WTC11 (cell line): ENCODE data around the gene DIP2A. TPM values are rescaled to one million over a fixed set of nuclear protein-coding genes. Genes with fewer than 3 reads are reported as not detected.
A peak's percentile ranks its signal among the peaks of the same experiment; 100 is the strongest.

ENCODE experiments used
- ATAC-seq: fragments of 200-7000 bp; cut with Tn5 transposase; 2 replicates; pipeline ENCODE4 v1.10.0; 2021; ENCODE audit warnings: mild to moderate bottlenecking, moderate library complexity
- CTCF ChIA-PET: fragments of 300-600 bp; sonication (Branson Sonifier 250); formaldehyde crosslinking; loops from one replicate; lab custom pipeline; 2021; ENCODE audit warnings: antibody characterized with exemption; lab: Charles Lee
- POLR2A ChIA-PET: fragments of 350-600 bp; sonication (Branson Sonifier 250); formaldehyde crosslinking; loops from one replicate; lab custom pipeline; 2021; ENCODE audit warnings: antibody characterized with exemption; lab: Charles Lee
- DNase-seq: peaks from one replicate; pipeline ENCODE4 v3.0.0; 2021; ENCODE audit warnings: low spot score
- H3K27ac Mint-ChIP-seq: 2 replicates; pipeline ENCODE4 v1.8.0; 2021; ENCODE audit warnings: mixed read lengths
- H3K27me3 Mint-ChIP-seq: 2 replicates; pipeline ENCODE4 v1.8.0; 2021; ENCODE audit warnings: low read depth, mild to moderate bottlenecking, moderate library complexity, mixed read lengths
- H3K36me3 Mint-ChIP-seq: 2 replicates; pipeline ENCODE4 v1.8.0; 2021; ENCODE audit warnings: mixed read lengths
- H3K4me1 Mint-ChIP-seq: 2 replicates; pipeline ENCODE4 v1.8.0; 2022; ENCODE audit warnings: mixed read lengths
- H3K4me3 Mint-ChIP-seq: 2 replicates; pipeline ENCODE4 v1.8.0; 2021; ENCODE audit warnings: mild to moderate bottlenecking, moderate library complexity, mixed read lengths
- H3K9me3 Mint-ChIP-seq: 2 replicates; pipeline ENCODE4 v1.8.0; 2021; ENCODE audit warnings: mixed read lengths
- AR ChIP-seq: fragments of 250-450 bp; sonication (Bioruptor Pico); IDR thresholded peaks from 2 replicates; pipeline ENCODE4 v1.9.0; 2021; ENCODE audit warnings: mild to moderate bottlenecking
- CREM ChIP-seq: sonication (generic); formaldehyde crosslinking; IDR thresholded peaks from 2 replicates; pipeline ENCODE4 v1.8.1; 2022; ENCODE audit warnings: mild to moderate bottlenecking, missing genetic modification reagents, moderate library complexity
- E2F4 ChIP-seq: sonication (generic); formaldehyde crosslinking; IDR thresholded peaks from 2 replicates; pipeline ENCODE4 v1.8.1; 2022; ENCODE audit warnings: low read depth, mild to moderate bottlenecking, moderate library complexity, missing genetic modification reagents, borderline replicate concordance
- E2F5 ChIP-seq: sonication (generic); formaldehyde crosslinking; IDR thresholded peaks from 2 replicates; pipeline ENCODE4 v1.8.1; 2022; ENCODE audit warnings: mild to moderate bottlenecking, moderate library complexity, missing genetic modification reagents
- ETV6 ChIP-seq: sonication (generic); formaldehyde crosslinking; IDR thresholded peaks from 2 replicates; pipeline ENCODE4 v1.8.1; 2022; ENCODE audit warnings: mild to moderate bottlenecking, missing genetic modification reagents
- FOXP1 ChIP-seq: sonication (generic); formaldehyde crosslinking; IDR thresholded peaks from 2 replicates; pipeline ENCODE4 v1.8.0; 2022; ENCODE audit warnings: missing genetic modification reagents, mild to moderate bottlenecking, moderate library complexity, borderline replicate concordance
- GTF2I ChIP-seq: fragments of 250-450 bp; sonication (Bioruptor Pico); conservative IDR thresholded peaks from 2 replicates; pipeline ENCODE4 v1.4.0; 2021; ENCODE audit warnings: mild to moderate bottlenecking
- JAZF1 ChIP-seq: fragments of 250-450 bp; sonication (Bioruptor Pico); IDR thresholded peaks from 2 replicates; pipeline ENCODE4 v1.9.0; 2021; ENCODE audit warnings: moderate library complexity, mild to moderate bottlenecking, inconsistent platforms
- KAT7 ChIP-seq: sonication (generic); formaldehyde crosslinking; IDR thresholded peaks from 2 replicates; pipeline ENCODE4 v1.8.1; 2023; ENCODE audit warnings: missing genetic modification reagents, mild to moderate bottlenecking, borderline replicate concordance
- NFE2L1 ChIP-seq: sonication (generic); formaldehyde crosslinking; IDR thresholded peaks from 2 replicates; pipeline ENCODE4 v1.8.1; 2023; ENCODE audit warnings: missing genetic modification reagents
- NR3C1 ChIP-seq: sonication (generic); formaldehyde crosslinking; conservative IDR thresholded peaks from 2 replicates; pipeline ENCODE4 v1.8.1; 2023; ENCODE audit warnings: low read depth, mild to moderate bottlenecking, missing genetic modification reagents
- SP1 ChIP-seq: sonication (generic); formaldehyde crosslinking; conservative IDR thresholded peaks from 2 replicates; pipeline ENCODE4 v1.8.1; 2022; ENCODE audit warnings: missing genetic modification reagents
- ZNF232 ChIP-seq: sonication (generic); formaldehyde crosslinking; IDR thresholded peaks from 2 replicates; pipeline ENCODE4 v1.8.0; 2022; ENCODE audit warnings: mild to moderate bottlenecking, missing genetic modification reagents
- ZNF263 ChIP-seq: sonication (generic); formaldehyde crosslinking; IDR thresholded peaks from 2 replicates; pipeline ENCODE4 v1.8.1; 2022; ENCODE audit warnings: low read depth, mild to moderate bottlenecking, moderate library complexity, missing genetic modification reagents
- total RNA-seq: library from RNA; stranded (reverse); gene quantifications from 3 replicates; pipeline ENCODE4 v1.2.3, GENCODE V29; 2021
- TF ChIP-seq, protein P1 (sequence below): sonication (generic); formaldehyde crosslinking; IDR thresholded peaks from 2 replicates; pipeline ENCODE4 v1.8.1; 2023; ENCODE audit warnings: mild to moderate bottlenecking, missing genetic modification reagents
- TF ChIP-seq, protein P2 (sequence below): fragments of 250-450 bp; sonication (Bioruptor Pico); IDR thresholded peaks from 2 replicates; pipeline ENCODE4 v1.9.0; 2021; ENCODE audit warnings: mild to moderate bottlenecking, borderline replicate concordance
- TF ChIP-seq, protein P3 (sequence below): sonication (generic); formaldehyde crosslinking; IDR thresholded peaks from 2 replicates; pipeline ENCODE4 v1.8.1; 2022; ENCODE audit warnings: low read depth, missing genetic modification reagents, borderline replicate concordance

DIP2A gene
- total RNA-seq, 1 experiment from 2014 or later = 39.4 TPM

DNA sequence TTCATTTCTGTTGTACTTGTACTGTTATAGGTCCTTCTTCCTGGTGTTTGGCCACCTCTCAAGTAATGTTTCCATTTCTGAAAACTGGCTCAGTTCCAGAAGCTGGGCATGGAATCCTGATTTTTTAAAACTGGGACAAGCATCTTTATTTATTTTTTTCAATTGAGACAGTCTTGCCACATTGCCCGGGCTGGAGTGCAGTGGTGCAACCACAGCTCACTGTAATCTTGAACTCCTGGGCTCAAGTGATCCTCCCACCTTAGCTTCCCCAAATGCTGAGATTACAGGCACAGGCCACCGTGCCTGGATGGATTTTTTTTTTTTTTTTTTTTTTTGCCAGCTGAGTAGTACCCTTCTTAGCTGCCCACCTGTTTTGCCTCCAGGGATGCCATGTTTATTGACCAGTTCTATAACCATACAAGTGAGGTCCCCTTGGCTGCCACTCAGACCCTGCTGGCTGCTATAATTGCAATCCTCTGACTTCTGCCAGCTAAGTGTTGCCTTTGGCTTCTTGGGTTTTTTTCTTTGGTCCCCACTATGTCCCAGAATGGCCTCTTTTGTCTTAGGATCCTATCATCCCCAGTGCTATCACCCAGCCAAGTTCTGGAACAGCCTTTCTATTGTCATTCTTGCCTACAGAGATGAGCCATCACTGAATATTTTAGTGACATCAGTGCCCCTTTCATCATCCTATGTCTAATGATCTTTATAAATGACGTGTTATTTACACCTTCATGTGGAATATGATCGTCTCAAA, 3.9 kb upstream of the DIP2A start:
- no peaks in the 10 kb centered on the region for H3K27me3 Mint-ChIP-seq
- H3K27ac Mint-ChIP-seq = no peak overlapping the region
- CTCF ChIA-PET = no interaction called here

DNA sequence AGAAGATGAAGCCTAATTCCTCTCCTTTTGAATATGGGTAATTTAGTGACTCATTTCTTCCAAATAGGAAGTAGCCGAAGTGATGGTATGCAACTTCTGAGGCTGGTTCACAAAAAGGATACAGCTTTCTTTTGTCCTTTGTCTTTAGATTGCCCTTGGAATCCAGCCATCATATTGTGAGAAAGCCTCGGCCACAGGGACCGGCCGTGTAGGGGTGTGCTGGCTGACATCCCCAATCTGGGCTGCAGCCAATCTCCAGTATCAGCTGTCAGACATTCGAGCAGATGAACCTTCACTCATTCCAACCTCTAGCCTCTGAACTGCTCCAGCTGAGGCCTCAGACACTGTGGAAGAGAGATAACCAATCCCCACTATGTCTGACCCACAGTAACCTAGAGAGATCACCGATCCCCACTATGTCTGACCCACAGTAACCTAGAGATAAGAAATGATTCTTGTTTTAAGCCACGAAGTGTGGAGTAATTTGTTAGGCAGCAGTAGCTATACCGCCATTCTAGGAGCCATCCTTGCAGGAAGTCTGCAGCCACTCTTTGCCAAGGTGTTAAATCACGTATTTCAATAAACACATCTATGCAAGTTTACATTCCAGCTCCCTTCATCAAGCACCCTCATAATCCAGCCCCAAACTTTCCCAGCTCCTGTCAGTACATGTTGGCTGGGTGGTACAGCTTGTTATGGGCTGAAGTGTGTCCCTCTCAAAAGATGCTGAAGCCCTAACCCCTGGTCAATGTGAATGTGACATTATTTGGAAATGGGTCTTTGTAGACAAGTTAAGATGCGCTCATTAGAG, 2.9 kb upstream of the DIP2A start:
- peaks cover 18% of the 10 kb centered on the region for H3K4me1 Mint-ChIP-seq
- 0 out of 2 replicates have a peak overlapping the region, but pooled peaks have one; percentile 93 for H3K4me3 Mint-ChIP-seq
- no peak for TF ChIP-seq NFE2L1 (CRISPR knock-in tag)
- TF ChIP-seq, protein P1, sequence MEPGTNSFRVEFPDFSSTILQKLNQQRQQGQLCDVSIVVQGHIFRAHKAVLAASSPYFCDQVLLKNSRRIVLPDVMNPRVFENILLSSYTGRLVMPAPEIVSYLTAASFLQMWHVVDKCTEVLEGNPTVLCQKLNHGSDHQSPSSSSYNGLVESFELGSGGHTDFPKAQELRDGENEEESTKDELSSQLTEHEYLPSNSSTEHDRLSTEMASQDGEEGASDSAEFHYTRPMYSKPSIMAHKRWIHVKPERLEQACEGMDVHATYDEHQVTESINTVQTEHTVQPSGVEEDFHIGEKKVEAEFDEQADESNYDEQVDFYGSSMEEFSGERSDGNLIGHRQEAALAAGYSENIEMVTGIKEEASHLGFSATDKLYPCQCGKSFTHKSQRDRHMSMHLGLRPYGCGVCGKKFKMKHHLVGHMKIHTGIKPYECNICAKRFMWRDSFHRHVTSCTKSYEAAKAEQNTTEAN (CRISPR knock-in tag) = no peak
- TF ChIP-seq ETV6 (CRISPR knock-in tag) = no peak
- no peak for TF ChIP-seq NR3C1 (CRISPR knock-in tag)
- DNase-seq (no peak), ATAC-seq (no peak)
- peaks cover 2% of the 10 kb centered on the region; the same call in 1 of the 2 replicates for H3K9me3 Mint-ChIP-seq
- peaks cover 27% of the 10 kb centered on the region for H3K36me3 Mint-ChIP-seq
- H3K27me3 Mint-ChIP-seq = no peaks in the 10 kb centered on the region
- no peak overlapping the region for H3K27ac Mint-ChIP-seq
- ChIA-PET CTCF (no interaction called here), POLR2A (no interaction called here)

More for the DNA sequence above, 3.9 kb upstream of the DIP2A start:
- no peak overlapping the region for H3K4me3 Mint-ChIP-seq
- peaks cover 35% of the 10 kb centered on the region for H3K36me3 Mint-ChIP-seq
- TF ChIP-seq SP1 (CRISPR knock-in tag) = no peak
- no peak for TF ChIP-seq ZNF232
- peaks cover 11% of the 10 kb centered on the region for H3K9me3 Mint-ChIP-seq
- H3K4me1 Mint-ChIP-seq = peaks cover 18% of the 10 kb centered on the region
- POLR2A ChIA-PET = interaction anchor here (0.7 kb wide), 1 partner anchor 94 kb away, joined by 6 read pairs; no protein-coding TSS in a partner anchor
- no peak for DNase-seq
- no peak for ATAC-seq

GRCh38 chr21:46456750-46457149, 1.9 kb upstream of the DIP2A start:
- CTCF ChIA-PET = no interaction called here
- no peaks in the 10 kb centered on the region for H3K27me3 Mint-ChIP-seq
- H3K4me1 Mint-ChIP-seq = peaks cover 18% of the 10 kb centered on the region
- no peak for ATAC-seq
- H3K36me3 Mint-ChIP-seq = peaks cover 19% of the 10 kb centered on the region
- POLR2A ChIA-PET = no interaction called here
- H3K9me3 Mint-ChIP-seq = no peaks in the 10 kb centered on the region
- peak overlapping the region; percentile 23; the same call in 1 of the 2 replicates for H3K27ac Mint-ChIP-seq
- peak overlapping the region; percentile 93 for H3K4me3 Mint-ChIP-seq
- no peak for DNase-seq
- TF ChIP-seq, protein P2, sequence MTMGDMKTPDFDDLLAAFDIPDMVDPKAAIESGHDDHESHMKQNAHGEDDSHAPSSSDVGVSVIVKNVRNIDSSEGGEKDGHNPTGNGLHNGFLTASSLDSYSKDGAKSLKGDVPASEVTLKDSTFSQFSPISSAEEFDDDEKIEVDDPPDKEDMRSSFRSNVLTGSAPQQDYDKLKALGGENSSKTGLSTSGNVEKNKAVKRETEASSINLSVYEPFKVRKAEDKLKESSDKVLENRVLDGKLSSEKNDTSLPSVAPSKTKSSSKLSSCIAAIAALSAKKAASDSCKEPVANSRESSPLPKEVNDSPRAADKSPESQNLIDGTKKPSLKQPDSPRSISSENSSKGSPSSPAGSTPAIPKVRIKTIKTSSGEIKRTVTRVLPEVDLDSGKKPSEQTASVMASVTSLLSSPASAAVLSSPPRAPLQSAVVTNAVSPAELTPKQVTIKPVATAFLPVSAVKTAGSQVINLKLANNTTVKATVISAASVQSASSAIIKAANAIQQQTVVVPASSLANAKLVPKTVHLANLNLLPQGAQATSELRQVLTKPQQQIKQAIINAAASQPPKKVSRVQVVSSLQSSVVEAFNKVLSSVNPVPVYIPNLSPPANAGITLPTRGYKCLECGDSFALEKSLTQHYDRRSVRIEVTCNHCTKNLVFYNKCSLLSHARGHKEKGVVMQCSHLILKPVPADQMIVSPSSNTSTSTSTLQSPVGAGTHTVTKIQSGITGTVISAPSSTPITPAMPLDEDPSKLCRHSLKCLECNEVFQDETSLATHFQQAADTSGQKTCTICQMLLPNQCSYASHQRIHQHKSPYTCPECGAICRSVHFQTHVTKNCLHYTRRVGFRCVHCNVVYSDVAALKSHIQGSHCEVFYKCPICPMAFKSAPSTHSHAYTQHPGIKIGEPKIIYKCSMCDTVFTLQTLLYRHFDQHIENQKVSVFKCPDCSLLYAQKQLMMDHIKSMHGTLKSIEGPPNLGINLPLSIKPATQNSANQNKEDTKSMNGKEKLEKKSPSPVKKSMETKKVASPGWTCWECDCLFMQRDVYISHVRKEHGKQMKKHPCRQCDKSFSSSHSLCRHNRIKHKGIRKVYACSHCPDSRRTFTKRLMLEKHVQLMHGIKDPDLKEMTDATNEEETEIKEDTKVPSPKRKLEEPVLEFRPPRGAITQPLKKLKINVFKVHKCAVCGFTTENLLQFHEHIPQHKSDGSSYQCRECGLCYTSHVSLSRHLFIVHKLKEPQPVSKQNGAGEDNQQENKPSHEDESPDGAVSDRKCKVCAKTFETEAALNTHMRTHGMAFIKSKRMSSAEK = no peak
- TF ChIP-seq, protein P3, sequence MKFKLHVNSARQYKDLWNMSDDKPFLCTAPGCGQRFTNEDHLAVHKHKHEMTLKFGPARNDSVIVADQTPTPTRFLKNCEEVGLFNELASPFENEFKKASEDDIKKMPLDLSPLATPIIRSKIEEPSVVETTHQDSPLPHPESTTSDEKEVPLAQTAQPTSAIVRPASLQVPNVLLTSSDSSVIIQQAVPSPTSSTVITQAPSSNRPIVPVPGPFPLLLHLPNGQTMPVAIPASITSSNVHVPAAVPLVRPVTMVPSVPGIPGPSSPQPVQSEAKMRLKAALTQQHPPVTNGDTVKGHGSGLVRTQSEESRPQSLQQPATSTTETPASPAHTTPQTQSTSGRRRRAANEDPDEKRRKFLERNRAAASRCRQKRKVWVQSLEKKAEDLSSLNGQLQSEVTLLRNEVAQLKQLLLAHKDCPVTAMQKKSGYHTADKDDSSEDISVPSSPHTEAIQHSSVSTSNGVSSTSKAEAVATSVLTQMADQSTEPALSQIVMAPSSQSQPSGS (CRISPR knock-in tag) = no peak
- TF ChIP-seq ZNF263 (CRISPR knock-in tag) (no peak), E2F4 (CRISPR knock-in tag) (no peak), AR (CRISPR knock-in tag) (no peak), KAT7 (CRISPR knock-in tag) (no peak), E2F5 (CRISPR knock-in tag) (no peak), FOXP1 (CRISPR knock-in tag) (no peak), JAZF1 (CRISPR knock-in tag) (no peak), CREM (no peak), GTF2I (no peak)
